Activated T-cell treated with anti-CD3 and anti-CD28 coated beads, Interleukin-2, amount 50 U/mL, for 1 hour (primary cell): ENCODE results near the gene STAB2.

Experiments
- DNase-seq: peaks from one replicate; pipeline ENCODE4 v3.0.0-alpha.2; 2020

Gene STAB2

DNA sequence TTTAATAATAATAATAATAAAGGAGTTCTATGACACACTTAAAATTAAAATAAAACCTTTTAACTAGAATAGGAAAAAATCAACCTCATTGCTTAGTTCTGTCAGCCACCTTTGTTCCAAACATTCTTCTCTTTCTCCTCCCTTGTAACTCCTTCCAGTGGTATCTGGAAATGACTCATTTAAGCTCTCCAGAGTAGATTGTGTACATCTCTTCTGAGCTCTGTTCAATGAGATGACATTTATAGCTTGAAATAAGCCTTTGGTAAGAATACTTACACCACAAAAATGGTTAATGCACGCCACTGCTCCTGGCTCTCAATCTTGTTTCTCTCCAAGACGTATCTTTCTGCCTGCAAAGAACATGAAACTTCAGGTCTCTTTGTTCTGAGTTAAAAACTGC lies 70.3 kb downstream of the STAB2 start:
- no peak for DNase-seq

DNA sequence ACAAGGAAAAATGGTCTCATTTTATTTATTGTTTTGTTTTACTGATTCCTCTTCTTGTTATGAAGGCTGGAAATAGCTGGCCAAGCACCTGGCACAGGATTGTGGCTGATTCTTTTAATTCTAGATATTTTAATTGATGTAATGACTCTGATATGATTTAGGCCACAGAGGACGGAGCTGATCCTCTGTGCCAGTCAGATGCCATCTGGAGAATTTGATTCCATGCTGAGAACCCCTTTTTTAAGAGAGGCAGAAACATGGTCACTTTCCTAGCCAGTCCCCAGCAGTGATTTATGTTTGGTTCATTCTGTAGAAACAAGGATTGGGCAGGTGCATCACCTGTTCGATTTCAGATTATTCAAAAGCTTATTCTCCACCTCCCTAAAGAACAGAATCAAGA lies 77.6 kb downstream of the STAB2 start:
- no peak for DNase-seq

DNA sequence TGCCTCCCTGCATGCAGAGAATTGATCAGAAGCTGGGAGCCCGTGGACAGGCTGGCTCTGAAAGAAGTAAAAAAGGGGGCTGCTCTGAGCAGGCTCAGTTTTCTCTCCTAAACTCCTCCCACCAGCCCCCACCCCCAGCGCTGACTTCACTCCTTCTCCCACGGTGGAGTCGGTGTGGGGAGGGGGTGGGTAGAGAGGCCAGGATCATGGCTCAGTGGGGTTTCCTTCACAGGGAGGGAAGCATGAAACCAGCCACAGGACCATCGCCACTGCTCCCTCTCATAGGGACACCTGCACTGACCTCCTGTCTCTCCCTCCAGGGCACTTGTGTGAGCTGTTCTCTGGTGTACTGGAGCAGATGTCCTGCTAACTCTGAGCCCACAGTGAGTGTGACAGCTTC lies 78.9 kb downstream of the STAB2 start:
- no peak for DNase-seq

DNA sequence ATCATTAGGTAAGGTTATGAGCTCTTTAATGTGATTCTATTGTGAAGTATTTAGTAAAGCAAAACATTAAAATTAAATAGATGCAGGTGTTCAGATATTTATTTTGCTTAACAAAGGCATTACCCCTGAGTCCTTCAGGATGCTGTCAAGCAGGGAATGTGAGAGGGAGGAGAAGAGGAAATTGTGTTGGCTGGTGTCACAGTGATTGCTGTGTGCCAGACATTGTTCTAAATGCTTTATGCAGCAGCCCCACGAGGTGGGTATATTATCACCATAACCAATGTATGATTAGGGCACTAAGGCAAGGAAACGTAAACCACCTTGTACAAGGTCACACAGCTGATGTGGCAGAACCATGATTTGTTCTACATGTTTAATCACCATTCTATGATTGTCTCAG lies 80.1 kb downstream of the STAB2 start:
- no peak for DNase-seq

DNA sequence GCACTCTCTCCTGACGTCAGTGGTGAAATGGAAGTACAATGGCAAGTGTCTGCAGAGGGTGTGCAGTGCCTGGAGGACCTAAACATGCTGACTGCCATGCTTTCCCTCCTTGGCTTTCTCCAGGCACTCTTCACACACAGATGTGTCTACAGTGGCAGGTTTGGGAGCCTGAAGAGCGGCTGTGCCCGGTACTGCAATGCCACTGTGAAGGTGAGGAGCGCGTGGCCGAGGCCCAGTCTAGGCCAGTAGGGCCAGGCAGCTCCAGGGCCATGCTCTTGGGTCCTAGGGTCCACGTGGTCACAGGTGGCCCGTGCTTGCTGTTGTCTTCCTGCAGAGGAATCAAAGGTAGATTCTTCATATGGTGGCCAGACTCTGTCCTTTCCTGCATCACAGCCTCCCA lies 81.4 kb downstream of the STAB2 start:
- DNase-seq: no peak

DNA sequence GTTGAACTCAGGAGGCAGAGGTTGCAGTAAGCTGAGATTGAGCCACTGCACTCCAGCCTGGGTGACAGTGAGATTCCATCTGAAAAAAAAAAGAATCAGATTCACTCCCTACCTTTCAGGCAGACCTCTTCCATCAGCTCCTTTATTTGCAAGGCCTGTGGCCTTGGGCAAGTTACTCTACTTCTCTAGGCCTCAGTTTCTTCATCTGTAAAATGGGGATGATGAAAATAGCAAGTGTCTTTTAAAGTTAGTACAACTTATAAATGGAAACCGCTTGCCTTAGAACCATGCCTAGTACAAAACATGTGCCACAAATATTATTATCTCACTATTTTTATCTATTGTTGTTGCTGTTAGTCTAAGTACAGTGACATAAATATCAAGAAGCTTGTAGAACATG lies 84.3 kb downstream of the STAB2 start:
- DNase-seq: no peak

DNA sequence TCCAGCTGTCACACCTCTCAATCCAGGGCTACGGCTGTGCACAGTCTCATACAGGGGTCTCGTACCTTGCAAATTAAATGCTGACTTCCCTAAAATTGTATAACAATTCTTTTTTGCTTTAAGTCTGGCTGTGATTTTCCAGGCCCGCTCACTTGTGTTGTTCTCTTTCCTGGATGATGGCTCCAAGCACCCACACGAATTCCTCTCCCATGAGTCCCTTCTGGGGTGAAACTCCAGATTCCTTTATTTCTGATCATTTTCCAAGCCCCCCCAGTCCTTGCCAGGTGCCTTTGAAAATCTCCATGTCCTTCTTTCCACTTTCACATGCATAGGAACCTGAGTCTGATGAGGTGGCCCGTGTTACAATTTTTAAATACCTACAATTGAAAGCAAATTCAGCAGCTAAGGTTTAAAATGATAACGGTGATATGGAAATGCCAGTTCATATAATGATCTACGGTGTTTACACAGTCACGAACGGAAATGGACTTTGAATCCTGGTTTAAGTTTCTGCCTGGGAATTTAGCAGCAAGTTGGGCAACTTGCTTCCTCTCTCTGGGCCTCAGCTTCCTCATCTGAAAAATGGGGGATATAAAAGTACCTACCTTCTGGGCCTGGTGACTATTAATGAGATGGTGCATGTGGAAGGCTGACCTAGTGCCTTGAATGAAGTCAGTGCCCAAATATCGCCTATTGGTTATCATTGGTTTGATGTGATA lies 85.5 kb downstream of the STAB2 start:
- DNase-seq: no peak

DNA sequence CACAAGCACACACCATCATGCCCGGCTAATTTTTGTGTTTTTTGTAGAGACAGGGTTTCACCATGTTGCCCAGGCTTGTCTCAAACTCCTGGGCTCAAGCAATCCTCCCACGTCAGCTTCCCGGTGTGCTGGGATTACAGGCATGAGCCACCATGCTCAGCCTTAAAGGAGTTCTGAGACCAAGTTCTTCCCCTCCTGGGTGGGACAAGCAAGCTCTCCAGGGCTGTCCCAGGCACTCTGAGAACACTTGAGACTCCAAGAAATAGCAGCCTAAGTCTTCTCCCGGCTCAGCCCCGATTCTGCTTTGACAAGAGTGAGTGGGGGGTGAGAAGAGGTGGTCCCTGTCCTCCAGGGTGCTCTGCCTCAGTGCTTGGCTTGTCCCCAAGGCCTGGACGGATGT lies 86.4 kb downstream of the STAB2 start:
- no peak for DNase-seq

DNA sequence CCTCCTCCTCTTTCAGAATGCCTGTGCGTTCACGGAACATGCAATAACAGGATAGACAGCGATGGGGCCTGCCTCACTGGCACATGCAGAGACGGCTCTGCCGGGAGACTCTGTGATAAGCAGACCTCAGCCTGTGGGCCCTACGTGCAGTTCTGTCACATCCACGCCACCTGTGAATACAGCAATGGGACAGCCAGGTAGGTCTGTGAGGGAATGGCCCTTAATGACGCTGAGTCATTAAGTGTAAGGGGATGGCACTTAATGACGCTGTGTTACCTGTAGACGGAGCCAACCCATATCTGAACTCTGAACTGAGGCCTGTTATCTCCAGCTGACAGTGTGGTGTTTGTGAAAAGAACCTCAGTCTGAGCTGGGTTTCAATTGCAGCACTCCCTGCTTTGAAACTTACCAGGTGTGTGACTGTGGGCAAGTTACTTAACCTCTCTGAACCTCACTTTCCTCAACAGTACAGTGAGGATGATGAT lies 86.9 kb downstream of the STAB2 start:
- no peak for DNase-seq

DNA sequence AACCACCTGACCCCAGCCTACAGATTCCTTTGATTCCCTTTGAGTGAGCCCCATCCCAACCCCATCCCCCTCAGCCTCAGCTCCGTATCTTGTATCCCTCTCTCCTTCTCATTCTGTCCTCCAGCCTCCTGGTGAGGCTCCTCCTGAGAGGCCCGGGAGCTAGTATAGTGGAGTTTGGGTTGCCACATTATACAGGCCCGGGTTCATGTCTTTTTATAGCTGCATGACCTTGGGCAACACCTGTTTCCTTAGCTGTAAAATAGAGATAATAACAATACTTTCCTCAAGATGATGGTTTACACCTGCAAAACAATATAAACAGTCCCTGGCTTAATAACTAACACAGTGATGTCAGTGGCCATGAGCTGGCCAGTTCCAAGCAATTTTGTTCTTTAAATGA lies 89.8 kb downstream of the STAB2 start:
- DNase-seq: no peak

DNA sequence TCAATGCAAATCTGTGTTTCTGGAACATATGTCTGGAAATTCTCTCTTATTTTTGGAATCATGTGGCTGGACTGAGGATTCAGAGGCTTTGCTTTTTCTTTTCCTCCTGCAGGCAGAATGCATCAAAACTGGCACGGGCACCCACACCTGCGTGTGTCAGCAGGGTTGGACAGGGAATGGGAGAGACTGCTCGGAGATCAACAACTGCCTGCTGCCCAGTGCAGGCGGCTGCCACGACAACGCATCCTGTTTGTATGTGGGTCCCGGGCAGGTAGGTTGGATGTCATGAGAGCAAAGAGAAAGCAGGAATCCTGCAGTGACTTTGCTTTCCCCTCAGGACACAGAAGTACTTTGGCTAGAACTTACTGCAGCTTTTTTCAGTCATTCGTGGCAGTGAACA lies 90.3 kb downstream of the STAB2 start:
- no peak for DNase-seq

DNA sequence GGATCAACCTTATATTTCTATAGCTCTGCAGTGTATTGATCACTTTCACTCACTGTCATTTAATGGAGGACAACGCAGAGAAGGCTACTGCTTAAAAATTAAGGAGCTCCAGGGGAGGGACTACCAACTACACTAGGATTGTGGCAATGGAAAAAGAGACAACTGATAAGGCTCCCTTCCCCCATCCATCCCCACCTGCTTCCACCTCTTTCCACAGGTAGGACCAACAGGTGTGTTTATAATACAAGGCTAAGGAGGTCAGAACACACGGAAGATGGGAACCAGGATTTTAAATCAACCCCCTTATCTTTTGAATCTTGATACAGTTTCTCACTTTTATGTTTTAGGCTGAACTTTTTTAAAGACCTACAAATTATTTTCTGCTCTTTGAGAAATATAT lies 90.8 kb downstream of the STAB2 start:
- DNase-seq: no peak

DNA sequence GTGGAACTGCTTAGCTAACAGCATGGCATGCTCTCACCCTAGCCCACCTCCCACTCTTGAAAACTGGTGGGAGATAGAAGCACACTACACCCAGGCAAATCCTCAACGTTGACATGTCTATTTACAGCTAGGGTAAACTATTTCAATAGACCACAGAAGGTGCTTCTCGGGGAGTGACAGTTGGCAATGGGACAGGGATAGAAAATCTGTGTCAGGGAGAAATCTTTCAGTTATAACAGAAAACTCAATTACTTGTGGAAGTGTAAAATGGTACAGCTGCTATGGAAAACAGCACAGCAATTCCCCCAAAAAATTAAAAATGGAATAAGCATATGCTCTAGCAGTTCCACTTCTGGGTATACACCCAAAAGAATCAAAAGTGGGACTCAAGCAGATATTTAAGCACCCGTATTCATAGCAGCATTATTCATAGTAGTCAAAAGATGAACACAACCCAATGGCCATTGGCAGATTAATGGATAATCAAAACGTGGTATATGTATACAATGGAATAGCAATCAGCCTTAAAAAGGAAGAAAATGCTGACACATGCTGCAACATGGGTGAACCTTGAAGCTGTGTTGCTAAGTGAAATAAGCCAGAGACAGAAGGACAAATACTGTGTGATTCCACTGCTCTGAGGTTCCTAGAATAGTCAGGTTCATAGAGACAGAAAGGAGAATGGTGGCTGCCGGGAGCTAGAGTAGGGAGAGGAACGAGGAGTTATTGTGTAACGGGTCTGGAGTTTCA lies 92.5 kb downstream of the STAB2 start:
- DNase-seq: no peak

DNA sequence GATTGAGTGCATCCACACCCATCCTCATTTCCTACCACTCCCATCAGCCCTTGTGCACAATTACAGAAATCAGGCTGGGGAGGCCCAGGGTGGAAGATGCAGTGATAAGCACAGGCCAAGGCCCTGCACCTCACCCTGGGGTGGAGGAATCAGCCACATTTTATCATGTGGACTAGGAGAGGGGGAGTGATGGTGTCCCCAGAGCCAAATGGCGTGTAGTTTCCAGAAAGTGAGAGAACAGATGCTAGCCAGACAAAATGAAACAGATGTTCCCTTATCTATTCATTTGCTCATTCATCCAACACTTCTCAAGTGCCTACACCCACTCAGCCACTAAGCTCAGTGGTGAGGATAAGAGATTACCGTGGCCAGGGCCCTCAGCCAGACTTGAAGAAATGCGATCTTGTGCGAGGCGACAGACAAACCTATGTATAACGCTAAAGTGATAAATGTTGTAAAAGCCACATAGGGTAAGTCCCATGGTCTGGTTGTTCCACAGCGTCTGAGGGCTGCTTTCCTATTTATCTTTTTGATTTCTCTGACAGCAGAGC lies 93.6 kb downstream of the STAB2 start:
- DNase-seq: no peak

DNA sequence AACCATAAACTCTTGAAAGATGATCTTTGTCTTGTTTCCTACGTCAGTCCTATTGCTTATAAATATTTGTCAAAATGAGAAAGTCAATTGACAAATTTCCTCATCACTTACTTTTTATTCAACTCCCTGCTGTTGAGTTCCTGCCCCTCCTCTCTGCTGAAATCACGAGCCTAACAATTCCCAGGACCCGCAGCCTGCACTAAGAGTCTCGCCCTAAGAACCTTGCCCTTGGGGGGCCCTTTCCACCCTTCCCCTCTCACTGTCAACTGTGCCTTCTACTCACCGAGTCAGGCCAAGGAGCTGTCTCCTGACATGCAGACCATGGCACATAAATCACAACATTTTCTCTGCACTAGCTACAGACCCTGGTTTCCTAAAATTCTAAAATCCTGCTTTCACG lies 99.0 kb downstream of the STAB2 start:
- DNase-seq: no peak

DNA sequence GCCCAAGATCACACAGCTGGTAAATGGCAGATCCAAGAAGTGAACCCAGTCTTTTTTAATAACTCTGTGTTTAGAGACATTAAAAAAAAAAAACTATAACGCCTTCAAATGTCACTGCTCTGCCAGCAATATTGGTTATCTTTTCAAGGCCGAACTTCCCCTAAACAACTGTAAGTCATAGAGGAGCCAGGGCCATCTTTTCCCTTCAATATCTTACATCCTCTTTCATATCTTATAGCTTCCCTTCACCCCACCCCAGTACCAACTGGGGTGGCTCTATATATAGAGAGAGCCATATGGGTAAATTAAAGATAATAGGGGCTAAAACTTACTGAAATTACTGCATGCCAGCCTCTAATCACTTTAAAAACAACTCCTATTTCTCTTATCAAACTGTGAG lies 100.2 kb downstream of the STAB2 start:
- DNase-seq: no peak

DNA sequence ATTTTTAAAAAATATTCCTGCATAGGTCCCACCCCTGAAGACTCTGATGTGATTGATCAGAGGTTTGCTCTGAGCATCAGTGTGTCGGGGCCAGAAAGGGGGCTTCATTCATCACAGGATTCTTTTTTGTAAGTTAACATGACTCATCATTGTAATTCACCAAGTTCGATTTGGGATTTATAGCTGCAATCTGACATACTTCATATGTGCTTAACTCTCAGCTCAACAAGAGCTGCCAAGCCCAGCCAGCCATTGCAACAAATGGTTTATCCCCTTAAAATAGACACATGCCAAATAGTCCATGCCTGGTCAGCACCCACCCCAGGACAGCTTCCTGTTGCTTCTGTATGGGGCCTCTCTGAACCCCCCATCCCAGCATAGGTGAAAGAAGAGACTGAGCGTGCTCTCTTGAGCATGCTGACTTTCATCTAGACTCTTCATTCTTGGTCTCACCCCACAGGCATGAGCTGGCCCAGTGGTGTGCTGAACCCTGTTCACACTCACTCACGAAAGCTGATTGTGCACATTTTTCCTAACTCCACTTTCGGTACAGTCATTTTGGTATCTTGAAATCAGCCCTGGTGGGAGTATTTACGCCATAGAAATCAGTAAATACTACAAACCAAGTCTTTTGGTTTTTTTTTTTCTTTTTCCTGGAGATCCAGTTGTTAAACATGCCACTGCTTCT lies 101.4 kb downstream of the STAB2 start:
- DNase-seq: no peak

DNA sequence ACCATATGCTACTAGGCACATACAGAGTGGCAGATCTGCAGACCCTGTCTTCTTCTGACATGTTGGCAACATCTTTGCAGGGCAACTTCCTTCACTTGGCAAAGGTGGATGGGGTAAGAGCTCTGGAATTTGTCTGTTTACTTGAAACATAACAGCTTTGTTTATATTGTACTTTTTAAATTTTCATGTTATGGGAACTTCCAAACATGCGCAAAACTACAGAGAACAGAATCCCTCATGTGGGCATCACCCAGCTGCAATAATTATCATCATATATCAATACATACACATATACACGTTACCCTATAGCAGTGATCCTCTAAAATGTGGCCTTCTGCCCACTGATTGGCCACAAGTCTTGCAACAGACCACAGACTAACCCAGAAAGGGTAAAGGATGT lies 103.4 kb downstream of the STAB2 start:
- no peak for DNase-seq

DNA sequence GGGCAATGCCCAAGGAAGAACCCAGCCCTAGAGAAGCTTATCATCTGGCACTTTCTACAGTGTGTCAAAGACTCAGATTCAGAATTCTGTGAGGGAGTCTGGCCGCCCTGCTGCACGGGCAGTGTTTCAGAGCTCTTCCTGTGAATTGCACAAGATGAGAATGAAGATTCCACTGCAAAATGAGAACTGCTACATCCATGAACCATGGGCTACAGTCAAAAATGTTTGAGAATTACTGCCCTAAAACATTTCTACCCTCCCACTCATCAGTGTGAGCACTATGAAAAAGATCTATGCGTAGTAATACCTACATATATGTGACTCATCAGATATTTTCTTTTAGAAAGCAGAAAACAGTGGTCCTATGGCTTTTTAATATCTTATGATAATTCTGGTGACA lies 104.0 kb downstream of the STAB2 start:
- DNase-seq: no peak

DNA sequence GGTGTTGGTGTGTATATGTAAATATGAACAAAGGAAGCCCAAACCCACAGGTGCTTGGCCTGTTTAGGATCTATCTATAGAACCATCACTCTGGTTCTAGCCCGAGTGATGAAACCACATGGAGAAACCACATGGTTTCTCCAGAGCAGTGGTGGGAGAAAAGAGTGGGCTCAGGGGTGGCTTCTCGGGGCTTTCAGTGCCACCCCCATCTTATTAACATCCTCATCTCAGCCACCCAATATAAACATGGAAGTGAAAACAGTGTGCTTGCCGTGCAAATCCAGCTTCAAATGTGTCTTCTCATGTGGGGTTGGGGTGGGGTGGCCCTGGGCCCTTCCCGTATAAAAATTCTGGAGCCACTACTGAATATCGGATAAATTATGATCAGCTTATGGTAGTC lies 109.0 kb downstream of the STAB2 start:
- no peak for DNase-seq

DNA sequence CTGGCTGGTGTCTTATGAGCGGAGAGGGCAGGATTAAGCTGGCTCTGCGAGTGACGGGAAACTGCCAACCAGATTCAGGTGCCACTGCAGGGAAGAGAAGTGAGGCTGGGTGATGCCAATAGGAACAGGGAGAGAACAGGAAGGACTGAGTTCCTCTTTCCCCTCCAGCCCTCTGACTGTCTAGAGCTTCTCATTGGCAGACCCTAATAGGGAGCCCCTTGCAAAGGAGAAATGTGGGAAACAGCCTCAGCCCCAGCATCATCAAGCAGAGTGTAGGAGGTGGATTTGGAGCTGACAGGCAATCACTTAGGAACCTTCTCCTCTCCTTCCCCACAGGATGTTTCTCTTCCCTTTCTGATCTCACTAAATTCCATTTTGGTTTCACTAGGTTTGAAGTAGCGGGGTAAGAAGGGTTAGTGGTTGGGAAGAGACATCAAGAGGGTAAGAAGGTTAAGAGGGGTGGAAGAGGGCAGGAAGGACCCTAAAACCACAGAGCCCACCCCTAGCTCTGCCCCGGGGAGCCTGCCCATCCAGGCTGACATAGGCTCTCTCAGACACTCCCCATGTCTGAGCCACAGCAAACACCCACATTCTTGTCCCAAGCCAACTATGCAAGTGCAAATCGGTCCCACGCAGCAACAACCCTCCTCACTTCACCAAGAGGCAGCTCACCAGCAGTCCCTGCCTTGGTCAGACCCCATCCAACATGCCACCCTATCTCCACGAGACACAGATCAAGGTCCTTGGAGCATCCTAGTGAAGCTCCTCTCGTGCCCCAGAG lies 111.1 kb downstream of the STAB2 start:
- DNase-seq: no peak

DNA sequence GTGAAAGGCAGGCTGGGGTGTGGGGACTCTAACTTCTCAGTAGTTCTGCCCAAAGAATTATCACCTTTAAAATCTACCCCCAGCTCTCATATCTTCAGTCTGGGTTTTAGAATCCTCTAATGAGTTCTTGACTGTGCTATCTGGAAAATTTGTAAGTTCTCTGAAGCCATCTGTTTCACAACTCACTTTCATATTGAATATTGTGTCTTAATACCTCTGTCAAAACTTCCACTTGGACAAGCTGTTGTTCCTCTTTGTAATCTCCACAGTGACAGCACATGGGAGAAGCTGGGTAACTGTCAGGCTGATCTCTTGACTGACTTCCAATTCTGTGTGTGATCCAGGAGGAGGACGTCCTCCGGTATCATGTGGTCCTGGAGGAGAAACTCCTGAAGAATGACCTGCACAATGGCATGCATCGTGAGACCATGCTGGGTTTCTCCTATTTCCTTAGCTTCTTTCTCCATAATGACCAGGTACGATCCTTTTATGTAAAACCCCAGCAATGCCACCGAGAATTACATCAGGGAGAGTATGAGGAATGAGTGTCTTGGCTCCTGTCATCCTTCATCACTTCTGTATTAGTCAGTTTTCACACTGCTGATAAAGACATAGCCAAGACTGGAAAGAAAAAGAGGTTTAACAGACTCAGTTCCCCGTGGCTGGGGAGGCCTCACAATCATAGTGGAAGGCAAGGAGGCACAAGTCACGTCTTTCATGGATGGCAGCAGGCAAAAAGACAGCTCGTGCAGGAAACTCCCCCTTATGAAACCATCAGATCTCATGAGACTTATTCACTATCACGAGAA lies 111.9 kb downstream of the STAB2 start:
- DNase-seq: no peak
